ENCODE measurements around the gene CCDC134. TPM values are rescaled to one million over a fixed set of nuclear protein-coding genes. Genes with fewer than 3 reads are reported as not detected.

Gene CCDC134
- total RNA-seq, 1 experiment from 2014 or later: 20.1 TPM

GRCh38 chr22:41775976-41776375 is 24.5 kb upstream of the CCDC134 start:
- no TSS peak for BruUV-seq (replicated peaks)
- DNase-seq: no peak

GRCh38 chr22:41776381-41776780 is 24.1 kb upstream of the CCDC134 start:
- no peaks in the 10 kb centered on the region for H3K9me3 Mint-ChIP-seq (ENCODE audit: low read depth, unreplicated experiment)
- intact Hi-C loops (cut with micrococcal nuclease; ENCODE audit: unreplicated experiment): no loop called here

More at GRCh38 chr22:41775976-41776375, 24.5 kb upstream of the CCDC134 start:
- Mint-ChIP-seq H3K36me3 (ENCODE audit: insufficient read depth, unreplicated experiment) (no peaks in the 10 kb centered on the region), H3K4me1 (ENCODE audit: low read depth, unreplicated experiment) (peaks cover 13% of the 10 kb centered on the region), H3K4me3 (ENCODE audit: low read depth, unreplicated experiment) (no peak overlapping the region), H3K9me3 (ENCODE audit: low read depth, unreplicated experiment) (no peaks in the 10 kb centered on the region), H3K27me3 (ENCODE audit: unreplicated experiment) (peaks cover 14% of the 10 kb centered on the region), H3K27ac (ENCODE audit: unreplicated experiment) (no peak overlapping the region)
- no peak for TF ChIP-seq CTCF (IDR thresholded peaks at IDR 0.05; ENCODE audit: unreplicated experiment)
- intact Hi-C loops (cut with micrococcal nuclease; ENCODE audit: unreplicated experiment): no loop called here
- CTCF ChIA-PET: no interaction called here

GRCh38 chr22:41777749-41778425 is 22.6 kb upstream of the CCDC134 start:
- peaks cover 32% of the 10 kb centered on the region for H3K27me3 Mint-ChIP-seq (ENCODE audit: unreplicated experiment)
- no peaks in the 10 kb centered on the region for H3K9me3 Mint-ChIP-seq (ENCODE audit: low read depth, unreplicated experiment)
- no TSS peak for BruUV-seq (replicated peaks)
- DNase-seq: no peak
- H3K4me1 Mint-ChIP-seq (ENCODE audit: low read depth, unreplicated experiment): peaks cover 5% of the 10 kb centered on the region
- H3K4me3 Mint-ChIP-seq (ENCODE audit: low read depth, unreplicated experiment): no peak overlapping the region
- TF ChIP-seq CTCF (IDR thresholded peaks at IDR 0.05; ENCODE audit: unreplicated experiment): no peak
- H3K27ac Mint-ChIP-seq (ENCODE audit: unreplicated experiment): no peak overlapping the region
- intact Hi-C loops (cut with micrococcal nuclease; ENCODE audit: unreplicated experiment): no loop called here
- CTCF ChIA-PET: interaction anchor here (0.6 kb wide), 1 partner anchor 77 kb away, joined by 4 read pairs; no protein-coding TSS in a partner anchor
- no peaks in the 10 kb centered on the region for H3K36me3 Mint-ChIP-seq (ENCODE audit: insufficient read depth, unreplicated experiment)

More at GRCh38 chr22:41776381-41776780, 24.1 kb upstream of the CCDC134 start:
- H3K4me1 Mint-ChIP-seq (ENCODE audit: low read depth, unreplicated experiment): peaks cover 13% of the 10 kb centered on the region
- no peak overlapping the region for H3K27ac Mint-ChIP-seq (ENCODE audit: unreplicated experiment)
- no peak for TF ChIP-seq CTCF (IDR thresholded peaks at IDR 0.05; ENCODE audit: unreplicated experiment)
- peaks cover 17% of the 10 kb centered on the region for H3K27me3 Mint-ChIP-seq (ENCODE audit: unreplicated experiment)
- CTCF ChIA-PET: no interaction called here
- no TSS peak for BruUV-seq (replicated peaks)
- no peaks in the 10 kb centered on the region for H3K36me3 Mint-ChIP-seq (ENCODE audit: insufficient read depth, unreplicated experiment)
- DNase-seq: no peak
- H3K4me3 Mint-ChIP-seq (ENCODE audit: low read depth, unreplicated experiment): no peak overlapping the region

GRCh38 chr22:41779929-41780505 is 20.5 kb upstream of the CCDC134 start:
- Mint-ChIP-seq H3K4me3 (ENCODE audit: low read depth, unreplicated experiment) (no peak overlapping the region), H3K36me3 (ENCODE audit: insufficient read depth, unreplicated experiment) (no peaks in the 10 kb centered on the region), H3K9me3 (ENCODE audit: low read depth, unreplicated experiment) (no peaks in the 10 kb centered on the region), H3K27ac (ENCODE audit: unreplicated experiment) (no peak overlapping the region), H3K4me1 (ENCODE audit: low read depth, unreplicated experiment) (no peaks in the 10 kb centered on the region), H3K27me3 (ENCODE audit: unreplicated experiment) (peaks cover 32% of the 10 kb centered on the region)
- intact Hi-C loops (cut with micrococcal nuclease; ENCODE audit: unreplicated experiment): no loop called here
- TF ChIP-seq CTCF (IDR thresholded peaks at IDR 0.05; ENCODE audit: unreplicated experiment): no peak
- CTCF ChIA-PET: interaction anchor here (0.7 kb wide), 1 partner anchor 73 kb away, joined by 7 read pairs; no protein-coding TSS in a partner anchor
- no peak for DNase-seq
- no TSS peak for BruUV-seq (replicated peaks)
